Activated CD8-positive, alpha-beta memory T cell treated with anti-CD3 and anti-CD28 coated beads for 24 hours (primary cell): ENCODE measurements around the gene DCST1.

Experiments
- DNase-seq: peaks from one replicate; pipeline ENCODE4 v3.0.0-alpha.2; 2020

Gene DCST1

DNA sequence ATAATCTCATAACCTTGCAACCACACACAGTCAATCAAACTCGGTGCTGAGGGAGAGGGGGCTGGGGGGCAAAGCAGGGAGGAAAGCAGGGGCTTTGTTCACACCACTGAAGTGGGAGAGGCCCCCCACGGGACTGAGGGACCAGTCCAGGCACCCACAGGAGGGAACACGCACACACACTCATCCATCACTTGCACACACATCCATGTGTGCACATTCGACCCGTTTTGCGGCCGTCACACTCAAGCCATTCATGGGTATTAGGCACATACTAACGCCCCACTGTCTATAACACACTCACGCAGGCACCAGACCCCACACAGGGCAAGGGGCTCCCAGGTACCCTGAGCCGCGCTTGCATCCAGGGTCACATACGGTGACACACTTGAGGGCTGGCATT lies 59.0 kb downstream of the DCST1 start:
- DNase-seq: no peak

- no peak for DNase-seq
These were observed 60.4 kb downstream of the DCST1 start for GRCh38 chr1:155093911-155094621.

DNA sequence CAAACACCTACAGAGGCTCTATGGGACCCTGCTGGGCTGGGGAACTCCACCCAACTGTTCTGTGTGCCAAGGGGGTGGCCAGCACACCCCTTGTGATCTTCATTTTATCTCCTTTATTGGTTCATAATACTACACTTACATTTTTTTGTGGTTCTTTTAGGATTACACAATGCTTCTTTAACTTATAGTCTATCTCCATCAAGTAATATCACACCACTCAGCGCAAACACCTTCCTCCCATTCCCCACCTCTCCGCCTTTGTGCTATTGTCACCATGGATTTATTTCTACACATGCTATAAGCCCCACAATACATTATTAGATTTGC lies 61.0 kb downstream of the DCST1 start:
- DNase-seq: no peak

GRCh38 chr1:155099331-155099730 lies 65.7 kb downstream of the DCST1 start:
- DNase-seq: no peak
